ENCODE measurements around the gene ANAPC10. TPM values are rescaled to one million over a fixed set of nuclear protein-coding genes. Genes with fewer than 3 reads are reported as not detected.

The ANAPC10 gene
- total RNA-seq, 1 donor from 2014 or later, result 26.6 TPM

DNA sequence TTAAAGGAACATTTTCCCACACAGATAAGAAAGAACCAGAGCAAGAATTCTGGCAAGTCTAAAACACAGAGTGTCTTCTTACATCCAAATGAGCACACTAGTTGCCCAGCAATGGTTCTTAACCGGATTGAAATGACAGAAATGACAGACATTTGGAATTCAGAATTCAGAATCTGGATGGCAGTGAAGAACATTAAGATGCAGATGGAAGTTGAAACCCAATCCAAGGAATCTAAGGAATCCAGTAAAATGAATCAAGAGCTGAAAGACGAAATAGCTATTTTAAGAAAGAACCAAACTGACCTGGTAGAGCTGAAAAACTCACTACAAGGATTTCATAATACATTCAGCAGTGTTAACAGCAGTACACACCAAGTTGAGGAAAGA lies 21.5 kb downstream of the ANAPC10 start:
- Histone ChIP-seq H3K27me3 (ENCODE audit: control insufficient read depth in 3 of 3, insufficient read depth in 3 of 3, low read length in 3 of 3) (no peaks in the 10 kb centered on the region), H3K9ac (ENCODE audit: low read depth in 1 of 3, low read length in 3 of 3) (no peak overlapping the region), H3K27ac (ENCODE audit: low read depth, low read length) (no peak overlapping the region), H3K36me3 (ENCODE audit: control insufficient read depth in 3 of 3, insufficient read depth in 3 of 3, low read length in 3 of 3) (peaks cover 3 to 8% (median 7%) of the 10 kb centered on the region in 3 donors), H3K4me1 (ENCODE audit: control insufficient read depth in 3 of 3, insufficient read depth in 3 of 3, low read length in 3 of 3) (peaks cover 0 to 9% (median 8%) of the 10 kb centered on the region in 3 donors), H3K9me3 (ENCODE audit: control insufficient read depth in 3 of 3, low read length in 3 of 3) (no peaks in the 10 kb centered on the region), H3K4me3 (ENCODE audit: low read length in 3 of 3) (no peak overlapping the region)

DNA sequence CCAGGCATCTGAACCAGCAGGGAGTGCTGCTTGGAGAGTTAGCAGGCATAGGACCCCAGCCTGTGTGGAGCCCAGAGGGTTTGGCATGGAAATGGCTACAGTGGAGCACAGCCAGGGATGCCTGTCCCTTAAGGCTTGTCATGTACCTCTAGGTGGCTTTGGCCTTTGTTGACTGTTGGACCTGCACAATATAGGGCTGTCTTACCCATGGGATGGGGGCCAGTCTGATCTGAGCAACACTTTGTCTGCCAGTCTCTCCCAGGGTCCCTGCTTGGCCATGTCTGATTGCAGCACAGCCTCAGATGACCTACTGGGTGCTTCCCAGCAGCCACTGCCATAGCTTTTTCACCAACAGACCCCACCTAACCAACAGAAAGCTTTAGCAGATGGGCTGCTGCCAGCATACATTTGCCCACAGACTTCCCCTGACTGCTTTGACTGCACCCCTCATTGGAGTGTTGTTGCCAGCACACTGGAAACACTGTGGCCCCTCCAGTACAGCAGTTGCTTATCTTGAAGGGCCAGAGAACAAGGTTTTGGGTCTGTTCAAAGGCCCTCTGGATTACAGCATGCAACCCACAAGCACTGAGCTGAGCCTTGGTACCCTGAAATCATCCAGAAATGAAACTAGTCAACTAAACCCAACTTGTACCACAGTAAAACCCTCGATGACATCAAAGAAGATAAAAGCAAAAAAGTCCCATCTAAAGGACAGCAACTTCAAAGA lies 22.1 kb downstream of the ANAPC10 start:
- H3K4me1 ChIP-seq (ENCODE audit: control insufficient read depth in 3 of 3, insufficient read depth in 3 of 3, low read length in 3 of 3), result peaks cover 0 to 9% (median 8%) of the 10 kb centered on the region in 3 donors
- H3K27me3 ChIP-seq (ENCODE audit: control insufficient read depth in 3 of 3, insufficient read depth in 3 of 3, low read length in 3 of 3), result no peaks in the 10 kb centered on the region
- H3K9ac ChIP-seq (ENCODE audit: low read depth in 1 of 3, low read length in 3 of 3), result no peak overlapping the region
- no peak overlapping the region for H3K4me3 ChIP-seq (ENCODE audit: low read length in 3 of 3)
- H3K36me3 ChIP-seq (ENCODE audit: control insufficient read depth in 3 of 3, insufficient read depth in 3 of 3, low read length in 3 of 3), result peaks cover 3 to 8% (median 7%) of the 10 kb centered on the region in 3 donors
- H3K9me3 ChIP-seq (ENCODE audit: control insufficient read depth in 3 of 3, low read length in 3 of 3), result no peaks in the 10 kb centered on the region
- H3K27ac ChIP-seq (ENCODE audit: low read depth, low read length), result no peak overlapping the region

DNA sequence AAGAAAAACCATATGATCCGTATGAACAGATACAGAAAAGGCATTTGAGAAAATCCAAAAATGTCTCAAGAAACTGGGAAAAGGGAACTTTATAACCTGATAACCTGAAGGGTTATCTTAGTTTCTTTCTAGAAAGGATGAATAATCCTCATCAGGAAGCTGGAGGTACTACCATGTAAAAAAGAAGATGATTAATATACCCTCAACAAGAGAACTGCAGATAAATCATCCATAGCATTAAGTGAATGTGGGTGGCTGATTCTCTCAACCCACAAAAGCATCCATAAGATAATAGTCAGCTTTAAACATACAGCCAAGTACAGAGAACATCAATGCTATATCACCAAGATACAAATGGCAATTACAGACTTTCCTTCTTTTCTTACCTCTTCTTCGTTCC lies 26.4 kb downstream of the ANAPC10 start:
- H3K27ac ChIP-seq (ENCODE audit: low read depth, low read length), result no peak overlapping the region
- peaks cover 0 to 3% (median 0%) of the 10 kb centered on the region in 3 donors for H3K36me3 ChIP-seq (ENCODE audit: control insufficient read depth in 3 of 3, insufficient read depth in 3 of 3, low read length in 3 of 3)
- H3K9ac ChIP-seq (ENCODE audit: low read depth in 1 of 3, low read length in 3 of 3), result no peak overlapping the region
- H3K27me3 ChIP-seq (ENCODE audit: control insufficient read depth in 3 of 3, insufficient read depth in 3 of 3, low read length in 3 of 3), result no peaks in the 10 kb centered on the region
- H3K4me3 ChIP-seq (ENCODE audit: low read length in 3 of 3), result no peak overlapping the region
- H3K4me1 ChIP-seq (ENCODE audit: control insufficient read depth in 3 of 3, insufficient read depth in 3 of 3, low read length in 3 of 3), result peaks cover 0 to 9% (median 8%) of the 10 kb centered on the region in 3 donors
- no peaks in the 10 kb centered on the region for H3K9me3 ChIP-seq (ENCODE audit: control insufficient read depth in 3 of 3, low read length in 3 of 3)

DNA sequence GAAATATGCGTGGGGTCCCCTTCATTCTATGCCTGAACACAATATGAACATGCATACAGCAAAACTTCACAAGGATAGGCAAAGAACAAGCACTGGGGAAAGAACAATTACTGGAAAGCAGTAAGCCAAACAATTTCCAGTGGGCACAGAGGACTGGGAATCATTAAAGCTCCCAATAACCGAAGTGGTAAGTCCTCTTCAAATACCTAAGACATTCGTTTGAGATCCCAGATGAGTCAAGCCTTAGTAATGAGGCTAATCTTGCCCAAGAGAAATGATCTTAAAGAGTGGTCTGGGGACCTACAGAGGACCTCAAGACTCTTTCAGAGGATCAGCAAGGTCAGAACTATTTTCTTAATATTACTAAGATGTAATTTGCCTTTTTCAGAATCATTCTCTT lies 28.6 kb downstream of the ANAPC10 start:
- no peak overlapping the region for H3K9ac ChIP-seq (ENCODE audit: low read depth in 1 of 3, low read length in 3 of 3)

DNA sequence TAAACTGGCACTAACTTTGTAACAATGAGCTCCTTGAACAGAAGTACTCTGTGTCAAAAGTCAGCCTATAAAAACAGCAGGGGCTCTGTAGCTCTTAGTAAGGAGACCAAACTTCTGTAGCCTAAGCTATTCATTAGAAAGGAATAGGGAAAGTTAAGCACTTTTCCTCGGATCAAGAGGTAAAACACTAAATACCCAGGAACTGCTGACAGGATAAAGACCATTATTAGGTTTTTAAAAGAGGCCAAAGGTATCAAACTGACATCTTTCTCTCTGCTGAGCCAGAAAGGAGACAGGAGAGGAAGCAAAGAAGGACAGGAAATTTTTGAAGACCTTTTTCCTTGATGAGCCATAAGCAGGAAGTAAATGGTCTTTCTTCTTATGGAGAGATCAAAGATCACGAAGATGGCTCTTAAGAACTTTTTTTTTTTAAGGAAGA lies 31.9 kb downstream of the ANAPC10 start:
- Histone ChIP-seq H3K9me3 (ENCODE audit: control insufficient read depth in 3 of 3, low read length in 3 of 3) (no peaks in the 10 kb centered on the region), H3K4me1 (ENCODE audit: control insufficient read depth in 3 of 3, insufficient read depth in 3 of 3, low read length in 3 of 3) (no peaks in the 10 kb centered on the region), H3K27ac (ENCODE audit: low read depth, low read length) (no peak overlapping the region), H3K4me3 (ENCODE audit: low read length in 3 of 3) (no peak overlapping the region), H3K27me3 (ENCODE audit: control insufficient read depth in 3 of 3, insufficient read depth in 3 of 3, low read length in 3 of 3) (no peaks in the 10 kb centered on the region), H3K36me3 (ENCODE audit: control insufficient read depth in 3 of 3, insufficient read depth in 3 of 3, low read length in 3 of 3) (no peaks in the 10 kb centered on the region), H3K9ac (ENCODE audit: low read depth in 1 of 3, low read length in 3 of 3) (no peak overlapping the region)

More for the DNA sequence above, 28.6 kb downstream of the ANAPC10 start:
- H3K9me3 ChIP-seq (ENCODE audit: control insufficient read depth in 3 of 3, low read length in 3 of 3), result no peaks in the 10 kb centered on the region
- no peaks in the 10 kb centered on the region for H3K36me3 ChIP-seq (ENCODE audit: control insufficient read depth in 3 of 3, insufficient read depth in 3 of 3, low read length in 3 of 3)
- H3K27me3 ChIP-seq (ENCODE audit: control insufficient read depth in 3 of 3, insufficient read depth in 3 of 3, low read length in 3 of 3), result no peaks in the 10 kb centered on the region
- H3K27ac ChIP-seq (ENCODE audit: low read depth, low read length), result no peak overlapping the region
- H3K4me1 ChIP-seq (ENCODE audit: control insufficient read depth in 3 of 3, insufficient read depth in 3 of 3, low read length in 3 of 3), result no peaks in the 10 kb centered on the region
- H3K4me3 ChIP-seq (ENCODE audit: low read length in 3 of 3), result no peak overlapping the region

DNA sequence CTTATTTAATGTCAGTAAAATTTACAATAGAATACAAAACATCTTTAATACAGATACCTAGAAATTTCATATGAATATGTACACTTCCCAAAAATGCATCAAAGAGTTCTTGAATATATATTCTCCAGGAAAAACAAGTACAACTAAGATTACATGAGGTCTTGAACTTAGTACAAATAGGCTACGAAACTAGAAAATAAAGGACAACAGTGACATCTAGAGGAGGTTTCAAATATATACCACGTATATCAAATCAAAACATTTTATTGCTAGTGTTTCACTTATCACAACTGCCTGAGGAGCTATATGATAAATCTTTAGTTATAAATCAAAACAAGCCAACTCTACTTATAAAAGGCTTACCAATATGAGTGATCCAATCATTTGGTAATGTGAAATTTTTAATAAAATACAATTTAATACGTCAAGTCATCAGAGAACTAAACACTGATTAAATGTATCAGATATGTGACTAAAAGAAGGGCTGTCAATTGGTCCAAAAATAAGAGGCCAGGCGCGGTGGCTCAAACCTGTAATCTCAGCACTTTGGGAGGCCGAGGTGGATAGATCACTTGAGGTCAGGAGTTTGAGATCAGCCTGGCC lies 36.6 kb downstream of the ANAPC10 start:
- no peaks in the 10 kb centered on the region for H3K4me1 ChIP-seq (ENCODE audit: control insufficient read depth in 3 of 3, insufficient read depth in 3 of 3, low read length in 3 of 3)
- H3K27ac ChIP-seq (ENCODE audit: low read depth, low read length), result no peak overlapping the region
- no peaks in the 10 kb centered on the region for H3K9me3 ChIP-seq (ENCODE audit: control insufficient read depth in 3 of 3, low read length in 3 of 3)
- H3K36me3 ChIP-seq (ENCODE audit: control insufficient read depth in 3 of 3, insufficient read depth in 3 of 3, low read length in 3 of 3), result no peaks in the 10 kb centered on the region
- no peak overlapping the region for H3K9ac ChIP-seq (ENCODE audit: low read depth in 1 of 3, low read length in 3 of 3)
- H3K4me3 ChIP-seq (ENCODE audit: low read length in 3 of 3), result no peak overlapping the region
- no peaks in the 10 kb centered on the region for H3K27me3 ChIP-seq (ENCODE audit: control insufficient read depth in 3 of 3, insufficient read depth in 3 of 3, low read length in 3 of 3)

DNA sequence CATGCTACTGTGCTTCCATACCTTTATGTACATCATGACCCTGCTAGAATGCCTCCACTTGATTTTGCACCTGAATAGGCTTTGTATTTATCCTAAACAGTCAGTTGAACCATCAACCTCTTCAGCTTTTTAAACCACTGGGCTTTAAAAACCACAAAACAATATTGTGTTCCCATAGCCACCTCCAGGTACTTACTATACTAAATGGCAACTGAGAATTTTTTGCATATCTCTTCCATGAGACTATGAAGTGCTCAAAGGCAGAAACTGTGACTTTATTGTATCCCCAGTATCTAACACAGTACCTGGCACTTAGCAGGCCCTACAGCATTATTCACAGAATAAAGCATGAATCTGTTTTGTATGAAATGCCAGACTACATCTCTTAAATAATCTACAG lies 39.7 kb downstream of the ANAPC10 start:
- no peak overlapping the region for H3K27ac ChIP-seq (ENCODE audit: low read depth, low read length)
- H3K9ac ChIP-seq (ENCODE audit: low read depth in 1 of 3, low read length in 3 of 3), result no peak overlapping the region

DNA sequence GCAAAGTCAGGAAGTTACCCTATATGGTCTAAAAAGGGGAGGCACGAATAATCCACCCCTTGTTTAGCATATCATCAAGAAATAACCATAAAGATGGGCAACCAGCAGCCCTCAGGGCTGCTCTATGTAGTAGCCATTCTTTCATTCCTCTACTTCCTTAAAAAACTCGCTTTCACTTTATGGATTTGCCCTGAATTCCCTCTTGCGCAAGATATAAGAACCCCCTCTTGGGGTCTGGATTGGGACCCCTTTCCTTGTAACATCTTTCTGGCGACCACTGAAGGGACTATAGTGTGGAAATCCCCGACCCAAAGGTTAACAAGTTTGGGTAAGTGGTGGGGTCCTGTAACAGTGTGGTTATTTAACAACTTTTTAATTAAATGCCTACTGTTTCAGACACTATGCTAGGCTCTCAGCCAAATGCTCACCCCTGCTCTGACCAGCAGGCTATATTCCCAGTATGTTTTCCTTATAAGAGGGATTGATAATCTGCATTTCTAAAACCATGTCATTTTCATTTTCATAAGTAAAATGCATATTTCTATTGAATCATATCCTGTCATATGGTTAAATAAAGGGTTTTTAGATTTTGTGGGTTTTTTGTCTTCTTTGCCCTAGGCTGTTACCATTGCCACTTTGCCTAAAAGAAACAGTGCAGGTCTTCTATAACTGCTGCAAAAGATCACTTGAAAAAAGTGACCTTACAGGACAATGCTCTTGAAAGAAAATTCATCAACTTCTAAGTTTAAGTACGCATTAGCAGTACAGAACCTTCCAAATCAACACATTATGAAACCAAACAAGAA lies 41.5 kb downstream of the ANAPC10 start:
- H3K4me3 ChIP-seq (ENCODE audit: low read length in 3 of 3), result no peak overlapping the region
- H3K9me3 ChIP-seq (ENCODE audit: control insufficient read depth in 3 of 3, low read length in 3 of 3), result no peaks in the 10 kb centered on the region
- H3K36me3 ChIP-seq (ENCODE audit: control insufficient read depth in 3 of 3, insufficient read depth in 3 of 3, low read length in 3 of 3), result no peaks in the 10 kb centered on the region
- no peak overlapping the region for H3K27ac ChIP-seq (ENCODE audit: low read depth, low read length)
- no peak overlapping the region for H3K9ac ChIP-seq (ENCODE audit: low read depth in 1 of 3, low read length in 3 of 3)
- no peaks in the 10 kb centered on the region for H3K27me3 ChIP-seq (ENCODE audit: control insufficient read depth in 3 of 3, insufficient read depth in 3 of 3, low read length in 3 of 3)
- H3K4me1 ChIP-seq (ENCODE audit: control insufficient read depth in 3 of 3, insufficient read depth in 3 of 3, low read length in 3 of 3), result no peaks in the 10 kb centered on the region

More for the DNA sequence above, 39.7 kb downstream of the ANAPC10 start:
- H3K9me3 ChIP-seq (ENCODE audit: control insufficient read depth in 3 of 3, low read length in 3 of 3), result no peaks in the 10 kb centered on the region
- H3K36me3 ChIP-seq (ENCODE audit: control insufficient read depth in 3 of 3, insufficient read depth in 3 of 3, low read length in 3 of 3), result no peaks in the 10 kb centered on the region
- no peaks in the 10 kb centered on the region for H3K27me3 ChIP-seq (ENCODE audit: control insufficient read depth in 3 of 3, insufficient read depth in 3 of 3, low read length in 3 of 3)
- no peak overlapping the region for H3K4me3 ChIP-seq (ENCODE audit: low read length in 3 of 3)
- H3K4me1 ChIP-seq (ENCODE audit: control insufficient read depth in 3 of 3, insufficient read depth in 3 of 3, low read length in 3 of 3), result no peaks in the 10 kb centered on the region

DNA sequence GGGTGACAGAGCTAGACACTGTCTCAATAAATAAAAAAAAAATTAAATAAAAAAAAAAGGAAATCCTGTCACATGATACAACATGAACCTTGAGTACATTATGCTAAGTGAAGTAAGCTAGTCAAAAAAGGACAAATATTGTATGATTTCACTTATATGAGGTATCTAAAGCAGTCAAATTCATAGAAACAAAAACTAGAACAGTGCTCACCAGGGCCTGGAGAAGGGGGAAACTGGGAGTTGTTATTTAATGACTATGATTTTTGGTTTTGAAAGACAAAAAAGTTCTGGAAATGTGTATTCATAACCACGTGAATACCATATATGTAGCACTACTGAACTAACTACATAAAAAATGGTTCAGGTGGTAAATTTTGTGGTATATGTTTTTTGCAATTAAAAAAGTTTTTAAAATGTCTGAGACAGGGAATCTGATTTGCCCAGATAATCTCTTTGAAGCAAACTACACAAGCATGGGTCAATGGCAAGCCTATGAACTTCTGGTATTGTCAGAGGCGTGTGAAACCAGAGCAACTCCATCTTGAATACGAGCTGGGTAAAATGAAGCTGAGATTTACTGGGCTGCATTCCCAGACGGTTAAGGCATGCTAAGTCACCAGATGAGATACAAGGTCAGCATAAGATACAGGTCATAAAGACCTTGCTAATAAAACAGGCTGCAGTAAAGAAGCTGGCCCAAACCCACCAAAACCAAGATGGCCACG lies 42.3 kb downstream of the ANAPC10 start:
- H3K36me3 ChIP-seq (ENCODE audit: control insufficient read depth in 3 of 3, insufficient read depth in 3 of 3, low read length in 3 of 3), result no peaks in the 10 kb centered on the region
- no peaks in the 10 kb centered on the region for H3K9me3 ChIP-seq (ENCODE audit: control insufficient read depth in 3 of 3, low read length in 3 of 3)
- H3K4me3 ChIP-seq (ENCODE audit: low read length in 3 of 3), result no peak overlapping the region
- no peak overlapping the region for H3K27ac ChIP-seq (ENCODE audit: low read depth, low read length)
- no peaks in the 10 kb centered on the region for H3K4me1 ChIP-seq (ENCODE audit: control insufficient read depth in 3 of 3, insufficient read depth in 3 of 3, low read length in 3 of 3)
- no peak overlapping the region for H3K9ac ChIP-seq (ENCODE audit: low read depth in 1 of 3, low read length in 3 of 3)
- no peaks in the 10 kb centered on the region for H3K27me3 ChIP-seq (ENCODE audit: control insufficient read depth in 3 of 3, insufficient read depth in 3 of 3, low read length in 3 of 3)

Data from skeletal muscle tissue (tissue), 4 donors.